ENCODE results near the gene ADSL.
A peak's percentile ranks its signal among the peaks of the same experiment; 100 is the strongest.
"Not testable (repeated sequence)": the region's sequence is repeated elsewhere in the genome, so short reads cannot be mapped to it uniquely, and the experiment has no call there.

The ADSL gene

GRCh38 chr22:40367342-40367741 lies 21.0 kb downstream of the ADSL start:
- DNase-seq, result no peak

DNA sequence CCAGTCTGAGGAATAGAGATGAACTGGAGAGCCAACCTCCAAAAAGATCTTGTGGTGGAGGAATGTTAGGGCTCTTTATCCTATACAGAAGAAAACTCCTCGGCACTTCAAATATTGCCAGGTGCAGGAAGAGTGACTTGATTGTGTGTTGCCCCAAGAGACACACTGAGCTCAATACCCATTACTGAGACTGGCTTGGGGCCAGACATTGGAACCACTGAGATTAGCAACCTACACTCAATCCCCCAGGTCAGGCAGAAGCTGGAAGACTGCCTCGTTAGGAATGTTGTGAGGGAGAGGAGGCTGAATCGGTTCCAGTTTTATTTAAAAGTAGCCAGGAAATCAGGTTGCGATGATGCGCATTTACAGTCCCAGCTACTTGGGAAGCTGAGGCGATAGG lies 21.7 kb downstream of the ADSL start:
- DNase-seq, result no peak

DNA sequence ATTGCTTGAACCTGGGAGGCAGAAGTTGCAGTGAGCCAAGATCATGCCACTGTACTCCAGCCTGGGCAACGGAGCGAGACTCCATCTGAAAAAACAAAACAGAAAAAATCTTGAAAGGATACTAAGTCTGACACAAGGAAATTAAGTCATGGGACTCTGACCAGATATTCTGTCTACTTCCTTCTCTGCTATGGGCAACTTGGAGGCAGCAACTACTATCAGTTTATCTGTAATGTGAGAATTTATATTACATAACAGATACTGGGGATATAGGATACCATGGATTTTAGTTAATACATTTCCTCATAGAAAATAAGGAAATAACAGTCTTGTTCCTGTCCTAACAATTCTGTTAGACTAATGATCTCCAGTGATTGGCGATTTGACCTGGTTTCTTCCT lies 22.5 kb downstream of the ADSL start:
- no peak for DNase-seq

DNA sequence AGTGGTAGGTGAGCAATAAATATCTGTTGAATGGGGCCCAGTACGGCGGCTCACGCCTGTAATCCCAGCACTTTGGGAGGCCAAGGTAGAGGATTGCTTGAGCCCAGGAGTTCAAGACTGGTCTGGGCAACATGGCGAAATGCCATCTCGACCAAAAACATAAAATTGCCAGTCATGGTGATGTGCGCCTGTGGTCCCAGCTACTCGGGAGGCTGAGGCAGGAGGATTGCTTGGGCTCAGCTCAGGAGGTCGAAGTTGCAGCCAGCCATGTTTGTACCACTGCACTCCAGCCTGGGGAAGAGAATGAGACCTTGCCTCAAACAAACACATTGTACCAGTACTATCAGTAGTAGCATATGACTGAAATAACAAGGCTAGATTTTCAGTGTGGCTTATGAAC lies 28.3 kb downstream of the ADSL start:
- no peak for DNase-seq

GRCh38 chr22:40376149-40376548 lies 29.8 kb downstream of the ADSL start:
- no peak for DNase-seq

DNA sequence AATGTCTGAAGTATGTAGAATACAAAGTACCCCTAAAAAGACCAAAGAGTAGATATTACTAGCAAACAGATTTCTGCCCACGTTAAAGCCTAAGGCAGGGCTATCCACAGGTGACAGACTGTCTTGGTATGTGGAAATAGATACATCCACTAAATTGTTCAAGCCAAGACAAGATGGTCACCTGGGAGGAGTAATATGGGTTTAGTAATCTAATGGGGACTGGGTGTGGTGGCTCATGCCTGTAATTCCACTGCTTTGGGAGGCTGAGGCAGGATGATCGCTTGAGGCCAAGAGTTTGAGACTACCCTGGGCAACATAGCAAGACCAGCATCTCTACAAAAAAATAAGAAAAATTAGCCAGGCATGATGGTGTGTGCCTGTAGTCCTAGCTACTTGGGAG lies 31.6 kb downstream of the ADSL start:
- DNase-seq, result no peak

GRCh38 chr22:40378448-40378847 lies 32.1 kb downstream of the ADSL start:
- DNase-seq, result not testable (repeated sequence)

- no peak for DNase-seq
These were observed 35.2 kb downstream of the ADSL start for GRCh38 chr22:40381461-40381860.

GRCh38 chr22:40383905-40384304 lies 37.6 kb downstream of the ADSL start:
- DNase-seq, result no peak

DNA sequence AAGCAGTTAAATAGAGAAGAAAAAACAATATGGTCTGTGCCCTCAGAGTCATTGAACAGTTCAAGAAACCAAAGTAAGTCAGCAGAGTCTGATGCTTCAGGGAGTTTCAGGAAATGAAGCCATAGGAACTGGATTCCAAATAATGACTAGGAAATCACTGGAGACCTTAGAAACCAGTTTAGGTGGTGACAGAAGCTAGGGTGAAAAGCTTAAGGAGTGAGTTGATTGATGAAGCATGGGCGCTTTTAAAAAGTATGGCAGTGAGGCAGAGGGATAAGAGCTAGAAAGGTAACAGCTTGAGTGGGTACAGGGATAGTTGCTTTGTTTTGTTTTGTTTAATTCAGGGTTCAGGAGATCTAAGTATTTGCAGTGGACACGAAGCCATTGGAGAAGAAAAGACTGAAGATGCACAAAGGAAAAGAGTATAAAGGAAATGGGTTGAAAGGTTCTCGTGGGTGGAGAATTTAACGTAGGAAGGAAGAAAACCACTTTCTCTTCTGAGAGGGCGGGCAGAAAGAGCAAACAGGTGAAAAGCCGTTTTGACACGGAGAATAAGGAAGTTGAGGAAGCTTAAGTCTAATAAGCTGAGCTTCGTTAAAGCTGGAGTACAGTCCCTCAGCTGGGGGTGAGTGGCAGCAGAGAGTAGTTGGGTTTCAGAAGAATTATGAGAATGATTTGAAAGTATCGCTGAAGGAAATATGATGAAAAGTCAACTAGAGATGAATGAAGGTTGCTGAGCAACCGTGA lies 38.9 kb downstream of the ADSL start:
- no peak for DNase-seq

DNA sequence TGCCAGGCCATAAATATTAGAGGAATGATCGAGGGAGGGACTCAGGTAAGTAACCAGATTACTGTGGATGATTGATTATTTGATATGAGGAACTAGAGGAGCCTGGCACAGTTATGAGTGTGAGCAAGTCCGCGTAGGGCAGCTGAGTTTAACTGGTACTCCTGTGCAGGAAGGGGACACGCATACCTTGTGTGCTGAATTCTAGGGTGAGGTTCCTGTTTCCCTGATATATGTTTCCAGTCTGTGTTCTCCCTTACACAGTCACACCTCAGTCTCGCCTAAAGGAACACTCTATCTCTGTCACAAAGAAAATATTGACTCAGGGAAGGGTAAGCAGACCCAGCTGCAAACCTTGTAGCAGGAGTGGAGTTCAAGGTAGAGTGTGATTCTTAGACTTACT lies 41.4 kb downstream of the ADSL start:
- no peak for DNase-seq

- no peak for DNase-seq
These were observed 41.9 kb downstream of the ADSL start for GRCh38 chr22:40388231-40388630.

- DNase-seq, result no peak
These were observed 45.1 kb downstream of the ADSL start for GRCh38 chr22:40391417-40391816.

GRCh38 chr22:40392618-40393017 lies 46.3 kb downstream of the ADSL start:
- no peak for DNase-seq

DNA sequence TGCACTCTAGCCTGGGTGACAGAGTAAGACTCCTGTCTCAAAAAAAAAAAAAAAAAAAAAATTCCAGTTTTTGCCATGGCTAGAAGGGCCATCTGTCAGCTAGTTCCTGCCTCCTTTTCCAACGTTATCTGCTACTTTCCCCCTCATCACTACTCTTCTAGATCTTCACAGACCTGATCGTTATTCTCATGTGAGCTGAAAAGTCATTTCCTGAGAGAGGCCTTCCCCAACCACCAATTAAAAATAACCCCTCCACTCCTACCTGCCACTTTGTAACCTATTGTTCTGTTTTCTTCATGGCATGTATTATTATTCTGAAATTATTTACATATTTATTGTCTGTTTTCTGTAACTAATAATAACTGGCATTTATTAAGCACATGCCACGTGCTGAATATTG lies 48.3 kb downstream of the ADSL start:
- no peak for DNase-seq

DNA sequence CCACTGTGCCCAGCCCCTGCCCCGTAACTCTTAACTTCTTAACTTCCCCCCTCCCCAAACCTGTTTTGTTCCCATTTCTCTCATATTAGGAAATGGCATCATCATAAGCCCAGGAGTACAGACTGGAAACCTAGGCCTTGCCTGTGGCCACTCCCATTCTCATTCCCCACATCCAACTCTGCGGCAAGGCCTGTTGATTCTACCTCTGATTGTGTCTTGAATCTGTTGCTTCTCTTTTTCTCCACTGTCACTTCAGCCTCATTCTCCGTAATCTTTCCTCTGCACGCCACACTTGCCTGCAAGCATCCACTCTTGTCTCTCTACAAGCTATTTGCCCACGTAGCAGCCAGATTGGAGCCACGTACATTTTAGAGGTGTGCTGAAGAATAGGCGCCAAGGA lies 49.3 kb downstream of the ADSL start:
- DNase-seq, result no peak

GRCh38 chr22:40396882-40397281 lies 50.6 kb downstream of the ADSL start:
- peak in 9 of 58 donors; percentile 10 to 60 (median 31) for DNase-seq

DNA sequence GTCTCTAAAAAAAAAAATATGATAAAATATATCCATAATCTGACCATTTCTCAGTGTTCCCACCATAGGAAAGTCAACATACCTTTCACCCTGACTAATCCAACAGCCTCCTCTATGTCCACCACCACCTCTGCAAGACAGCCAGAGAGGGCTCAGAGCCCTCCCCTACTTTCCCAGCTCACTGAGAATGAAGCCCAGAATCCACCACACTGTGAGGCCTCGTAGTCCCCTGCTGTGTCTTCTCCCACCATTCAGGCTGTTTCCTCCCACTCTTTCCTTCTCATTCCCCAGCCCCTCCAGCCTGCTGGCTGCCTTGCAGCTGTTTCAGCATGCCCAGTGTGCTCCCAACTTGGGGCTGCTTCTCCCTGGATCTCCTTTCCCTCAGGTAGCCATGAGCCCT lies 51.1 kb downstream of the ADSL start:
- no peak for DNase-seq

DNA sequence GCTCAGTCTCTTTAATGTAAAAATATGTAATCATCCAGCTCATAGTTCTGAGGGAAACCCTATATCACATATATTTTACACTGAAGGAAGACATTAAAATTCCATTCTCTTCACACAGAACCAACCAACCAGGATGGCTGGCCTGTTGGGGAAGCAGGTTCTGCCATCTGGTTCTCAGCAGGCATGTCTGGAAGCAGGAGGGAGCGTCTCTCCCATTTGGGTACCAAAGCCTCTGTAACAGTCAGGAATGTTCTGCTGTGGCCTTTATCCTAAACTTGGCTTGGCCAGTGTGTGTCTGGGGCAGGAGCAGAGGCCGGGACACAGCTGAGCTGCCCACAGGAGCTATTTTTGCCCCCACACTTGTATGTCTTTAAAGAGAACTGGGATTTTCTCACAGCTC lies 53.3 kb downstream of the ADSL start:
- peak in 2 of 58 donors; percentile 41 to 43 for DNase-seq

DNA sequence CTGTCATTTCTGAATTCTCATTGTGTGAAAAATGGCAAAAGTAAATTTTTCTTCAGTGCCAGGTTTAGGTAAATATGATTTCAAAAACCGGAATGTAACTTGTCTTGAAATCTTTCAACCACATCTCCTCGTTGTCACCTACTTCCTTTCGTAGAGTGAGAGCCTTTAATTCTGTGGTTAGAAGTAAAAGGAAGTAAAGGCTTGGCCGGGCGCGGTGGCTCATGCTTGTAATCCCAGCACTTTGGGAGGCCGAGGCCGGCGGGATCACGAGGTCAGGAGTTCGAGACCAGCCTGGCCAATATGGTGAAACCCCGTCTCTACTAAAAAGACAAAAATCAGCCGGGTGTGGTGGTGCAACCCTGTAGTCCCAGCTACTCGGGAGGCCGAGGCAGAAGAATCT lies 53.9 kb downstream of the ADSL start:
- DNase-seq, result no peak

- DNase-seq, result no peak
These were observed 55.2 kb downstream of the ADSL start for GRCh38 chr22:40401532-40401931.

- DNase-seq, result no peak
These were observed 55.7 kb downstream of the ADSL start for GRCh38 chr22:40401981-40402406.

- DNase-seq, result no peak
These were observed 56.8 kb downstream of the ADSL start for GRCh38 chr22:40403141-40403540.

GRCh38 chr22:40403651-40404050 lies 57.4 kb downstream of the ADSL start:
- no peak for DNase-seq
